Endothelial cell of umbilical vein (primary cell): ENCODE measurements around the gene VPS52. TPM values are rescaled to one million over a fixed set of nuclear protein-coding genes. Genes with fewer than 3 reads are reported as not detected.

Experiments
- BruUV-seq: library from RNA; stranded (reverse); fragments of 400-500 nt; replicated peaks from 2 replicates; lab custom pipeline; 2021; lab: Mats Ljungman, UMichigan
- CTCF ChIA-PET: fragments of 300-600, 350-600 bp; sonication (Branson Sonifier 250); formaldehyde crosslinking; loops from one replicate; lab custom pipeline; 2021; ENCODE audit warnings: antibody characterized with exemption, inconsistent platforms; lab: Charles Lee
- POLR2A ChIA-PET: fragments of 300-600, 350-600 bp; sonication (Branson Sonifier 250); formaldehyde crosslinking; loops from one replicate; lab custom pipeline; 2021; ENCODE audit warnings: antibody characterized with exemption, inconsistent platforms; lab: Charles Lee
- DNase-seq: peaks from one replicate; pipeline ENCODE4 v3.0.0-alpha.2; 2011; ENCODE audit warnings: low read depth, low spot score
- FAIRE-seq: peaks from 2 replicates; lab custom pipeline; 2011; peaks lifted over from hg19 to GRCh38; lab: Jason Lieb, UNC
- H2AFZ ChIP-seq: 2 replicates; pipeline ENCODE4 v1.6.0; 2012; ENCODE audit warnings: low read depth, low read length, control low read depth, inconsistent platforms
- H3K27ac ChIP-seq: 2 replicates; pipeline ENCODE4 v1.5.1; 2011; ENCODE audit warnings: low read depth, mild to moderate bottlenecking, control low read depth, low read length, moderate library complexity; ENCODE audit not compliant: insufficient read depth
- H3K27me3 ChIP-seq, 2 experiments: 2 replicates each; pipeline versions ENCODE4 v1.6.0 to v1.6.1; 2011; ENCODE audit warnings: low read length in 2 of 2, mixed read lengths in 1 of 2; ENCODE audit not compliant: control insufficient read depth in 2 of 2, insufficient read depth in 2 of 2
- H3K36me3 ChIP-seq, 2 experiments: 2 replicates in 1 of 2; 3 replicates in 1 of 2; pipeline ENCODE4 v1.5.1; 2011; ENCODE audit warnings: low read length in 2 of 2, mild to moderate bottlenecking in 1 of 2, moderate library complexity in 1 of 2; ENCODE audit not compliant: control insufficient read depth in 2 of 2, insufficient read depth in 2 of 2; ENCODE audit errors: extremely low read depth in 1 of 2
- H3K4me1 ChIP-seq: 3 replicates; pipeline ENCODE4 v1.5.1; 2011; ENCODE audit warnings: mild to moderate bottlenecking, low read length; ENCODE audit not compliant: control insufficient read depth, insufficient read depth; ENCODE audit errors: extremely low read depth
- H3K4me2 ChIP-seq: 2 replicates; pipeline ENCODE4 v1.6.1; 2011; ENCODE audit warnings: low read length, control low read depth, mixed read lengths; ENCODE audit not compliant: insufficient read depth
- H3K4me3 ChIP-seq, 3 experiments: fragments of 200-600 bp in 1 of 3; sonication (generic), shearing (Covaris generic) in 1 of 3; replicated peaks in 1 of 3; 2 replicates each; pipeline ENCODE4 v1.5.1; 2011 to 2016; ENCODE audit warnings: control low read depth in 3 of 3, low read length in 3 of 3, mild to moderate bottlenecking in 2 of 3, inconsistent platforms in 1 of 3, low read depth in 1 of 3, moderate library complexity in 1 of 3; ENCODE audit not compliant: insufficient read depth in 1 of 3
- H3K79me2 ChIP-seq: 2 replicates; pipeline ENCODE4 v1.6.0; 2012; ENCODE audit warnings: low read length, inconsistent platforms; ENCODE audit not compliant: control insufficient read depth, insufficient read depth
- H3K9ac ChIP-seq: replicated peaks from 2 replicates; pipeline ENCODE3; 2011; ENCODE audit warnings: low read length, control low read depth; ENCODE audit not compliant: insufficient read depth; ENCODE audit errors: extremely low read depth
- H3K9me1 ChIP-seq: replicated peaks from 3 replicates; pipeline ENCODE4 v1.6.0; 2011; ENCODE audit warnings: mild to moderate bottlenecking, low read length; ENCODE audit not compliant: control insufficient read depth, insufficient read depth; ENCODE audit errors: extremely low read depth
- H3K9me3 ChIP-seq: replicated peaks from 2 replicates; pipeline ENCODE4 v1.5.1; 2012; ENCODE audit warnings: low read length, inconsistent platforms; ENCODE audit not compliant: control insufficient read depth, insufficient read depth
- H4K20me1 ChIP-seq: replicated peaks from 2 replicates; pipeline ENCODE3; 2011; ENCODE audit warnings: mild to moderate bottlenecking, low read length; ENCODE audit not compliant: control insufficient read depth, insufficient read depth; ENCODE audit errors: extremely low read depth
- EZH2 ChIP-seq: IDR thresholded peaks from 2 replicates; pipeline ENCODE4 v1.6.1; 2012; ENCODE audit warnings: borderline replicate concordance, low read depth, mild to moderate bottlenecking, moderate library complexity, low read length, inconsistent platforms; ENCODE audit not compliant: severe bottlenecking
- MYC ChIP-seq: IDR thresholded peaks from one replicate; pipeline ENCODE4 v1.6.1; 2011; ENCODE audit warnings: mild to moderate bottlenecking, low read depth, low read length
- POLR2AphosphoS5 ChIP-seq: IDR thresholded peaks from 2 replicates; pipeline ENCODE4 v1.6.1; 2012; ENCODE audit warnings: low read depth, mild to moderate bottlenecking, control low read depth, low read length, moderate library complexity; ENCODE audit not compliant: insufficient read depth
- dilution Hi-C: fragments of 300-500 bp; cut with MboI; formaldehyde crosslinking; loops from one replicate; pipeline ENCODE4 v1.15.0; 2019; ENCODE audit warnings: low sequenced_read_pairs; ENCODE audit not compliant: extremely low pct_ligation_motif_present
- intact Hi-C: fragments of 100-400 bp; cut with micrococcal nuclease; formaldehyde crosslinking; loops from one replicate; pipeline ENCODE4 v1.10.0; 2022
- polyA plus RNA-seq, 4 experiments: library from polyadenylated mRNA; depleted of rRNA in 3 of 4; stranded (reverse) in 3 of 4; unstranded in 1 of 4; fragments of >200 nt; gene quantifications; 2 replicates each; pipeline versions ENCODE4 v1.2.1 to v1.2.3, GENCODE V29; 2011 to 2012; ENCODE audit warnings: missing spikeins in 1 of 4
- total RNA-seq: library from RNA; stranded (reverse); gene quantifications from 2 replicates; pipeline ENCODE4 v1.2.3, GENCODE V29; 2021
- TF ChIP-seq, protein P1 (sequence below): IDR thresholded peaks from 2 replicates; pipeline ENCODE4 v1.6.1; 2011; ENCODE audit not compliant: insufficient read depth, insufficient read length

The VPS52 gene
- total and polyA plus RNA-seq, 2 donors (not counting 3 experiments of a cell fraction or from before 2014, with no cell fraction given), result 49.2 to 112 TPM

DNA sequence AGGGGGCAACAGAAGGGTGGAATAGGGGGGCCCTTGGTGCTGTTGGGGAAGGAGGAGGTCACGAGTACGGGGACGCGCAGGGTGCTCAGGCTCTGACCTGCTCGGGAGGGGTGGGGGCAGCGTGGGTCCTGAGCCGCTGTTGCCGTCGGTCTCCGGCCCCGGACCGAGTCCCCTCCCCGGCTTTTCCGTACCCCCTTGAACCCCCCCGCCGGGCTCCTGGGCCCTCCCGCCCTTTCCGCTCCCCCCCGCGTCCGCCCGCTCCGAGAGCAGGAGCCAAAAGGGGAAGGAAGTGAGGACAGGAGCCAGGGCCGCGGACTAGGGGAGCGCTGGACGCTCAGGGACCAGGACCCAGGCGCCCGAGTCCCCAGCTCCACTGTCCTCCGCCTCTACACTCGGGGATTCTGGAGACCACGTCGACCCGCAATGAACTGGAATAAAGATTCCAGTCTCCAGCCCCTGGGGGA lies 27.1 kb upstream of the VPS52 start, which contains the start of gene RGL2:
TSS of gene RGL2 (minus strand) at position 170 of the 464 bp plus-strand sequence. CDS start 332 bp downstream, outside the sequence.
- intact Hi-C loops (loop anchor here (1.0 kb wide), 4 partner anchors 10 to 27 kb away; partner anchors contain the start of genes PFDN6, RPS18, TAPBP and WDR46), dilution Hi-C loops (no loop called here)
- Histone ChIP-seq H3K4me2 (peak within 1 kb of the TSS; percentile 76), H3K9me1 (no peaks in the 10 kb centered on the region), H3K9me3 (no peaks in the 10 kb centered on the region), H2AFZ (peak within 1 kb of the TSS; percentile 40), H3K4me3 (peak within 1 kb of the TSS; percentile 67 to 82 (median 75)), H3K36me3 (peaks cover 0 to 13% of the 10 kb centered on the region in 2 experiments), H4K20me1 (no peaks in the 10 kb centered on the region), H3K27ac (peak within 1 kb of the TSS; percentile 80), H3K9ac (peak within 1 kb of the TSS; percentile 65), H3K79me2 (peaks cover 16% of the 10 kb centered on the region), H3K4me1 (peaks cover 13% of the 10 kb centered on the region), H3K27me3 (no peaks in the 10 kb centered on the region)
- no peak for TF ChIP-seq MYC
- TF ChIP-seq, protein P1, sequence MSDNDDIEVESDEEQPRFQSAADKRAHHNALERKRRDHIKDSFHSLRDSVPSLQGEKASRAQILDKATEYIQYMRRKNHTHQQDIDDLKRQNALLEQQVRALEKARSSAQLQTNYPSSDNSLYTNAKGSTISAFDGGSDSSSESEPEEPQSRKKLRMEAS, result no peak
- TF ChIP-seq POLR2AphosphoS5, result peak; percentile 8
- no peak for TF ChIP-seq EZH2
- no peak for FAIRE-seq
- DNase-seq, result no peak
- ChIA-PET CTCF (interaction anchor here (0.9 to 3.3 kb wide), 13 partner anchors 9 to 127 kb away, joined by 3 to 39 read pairs (median 10); partner anchors contain the start of genes B3GALT4, PFDN6, RPS18 and TAPBP), POLR2A (interaction anchor here (1.7 kb wide), 1 partner anchor 19 kb away, joined by 6 read pairs; the partner anchor contains the start of gene ZBTB22)
- no TSS peak for BruUV-seq
